GM23338 (cell line): Measurements from ENCODE around the gene SVIL.
"Not testable (repeated sequence)": the region's sequence is repeated elsewhere in the genome, so short reads cannot be mapped to it uniquely, and the experiment has no call there.

Source experiments
- CTCF ChIP-seq, 2 experiments: fragments of 200-600 bp in 1 of 2; sonication (generic) in 1 of 2; conservative IDR thresholded peaks; 2 replicates each; pipeline versions ENCODE4 v1.5.1 to v1.6.1; 2016 to 2017; ENCODE audit warnings: antibody characterized with exemption in 2 of 2, low read depth in 2 of 2, mild to moderate bottlenecking in 2 of 2, moderate library complexity in 1 of 2
- ETS1 ChIP-seq: IDR thresholded peaks from 2 replicates; pipeline ENCODE4 v1.6.1; 2016; ENCODE audit warnings: antibody characterized with exemption
- EZH2 ChIP-seq: fragments of 200-600 bp; sonication (generic); IDR thresholded peaks from one replicate; pipeline ENCODE4 v1.8.0; 2017; ENCODE audit warnings: antibody characterized with exemption, mild to moderate bottlenecking, low read depth; ENCODE audit not compliant: unreplicated experiment
- EZH2phosphoT487 ChIP-seq: fragments of 200-600 bp; sonication (generic); IDR thresholded peaks from one replicate; pipeline ENCODE4 v1.8.1; 2018; ENCODE audit warnings: antibody characterized with exemption; ENCODE audit not compliant: unreplicated experiment
- JUNB ChIP-seq: IDR thresholded peaks from one replicate; pipeline ENCODE4 v1.6.1; 2016; ENCODE audit warnings: antibody characterized with exemption; ENCODE audit not compliant: unreplicated experiment
- NANOG ChIP-seq: IDR thresholded peaks from 2 replicates; pipeline ENCODE4 v1.6.1; 2016; ENCODE audit warnings: antibody characterized with exemption, borderline replicate concordance
- POLR2AphosphoS5 ChIP-seq: IDR thresholded peaks from 2 replicates; pipeline ENCODE4 v1.6.1; 2016; ENCODE audit warnings: antibody characterized with exemption, low read depth
- ZNF114 ChIP-seq: fragments of 250-450 bp; sonication (Bioruptor Pico); IDR thresholded peaks from 2 replicates; pipeline ENCODE4 v1.5.0; 2020; ENCODE audit warnings: mild to moderate bottlenecking, moderate library complexity
- ZNF462 ChIP-seq: fragments of 250-450 bp; sonication (Bioruptor Pico); IDR thresholded peaks from 2 replicates; pipeline ENCODE4 v1.5.0; 2020; ENCODE audit warnings: mild to moderate bottlenecking, moderate library complexity
- TF ChIP-seq, protein P1 (sequence below): IDR thresholded peaks from one replicate; pipeline ENCODE4 v1.6.1; 2018; ENCODE audit warnings: antibody characterized with exemption; ENCODE audit not compliant: unreplicated experiment

DNA sequence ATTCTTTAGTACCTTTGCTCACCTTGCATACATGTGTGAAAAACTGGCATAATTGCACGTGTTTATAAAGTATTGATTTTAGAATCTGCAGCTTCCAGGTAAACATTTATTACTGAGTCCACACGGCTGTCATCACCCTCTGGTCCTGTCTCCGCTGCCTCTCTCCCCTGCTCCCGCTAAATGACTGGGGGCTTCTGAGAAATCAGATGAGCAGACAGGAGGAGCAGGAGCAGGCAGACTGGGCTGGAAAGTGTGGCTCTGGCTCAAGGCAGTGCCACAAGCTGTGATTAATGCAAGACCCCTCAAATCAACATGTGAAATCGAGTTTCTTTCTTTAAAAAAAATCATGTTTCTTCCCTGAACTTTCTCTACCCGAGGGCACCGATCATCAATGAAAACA, 68.6 kb downstream of the SVIL start:
- TF ChIP-seq ETS1; EZH2phosphoT487; CTCF (conservative IDR thresholded peaks at IDR 0.05; ENCODE audit: low read depth in 2 of 2); EZH2; ZNF114; POLR2AphosphoS5; NANOG; JUNB; ZNF462 (CRISPR knock-in tag): not testable (repeated sequence)
- TF ChIP-seq, protein P1, sequence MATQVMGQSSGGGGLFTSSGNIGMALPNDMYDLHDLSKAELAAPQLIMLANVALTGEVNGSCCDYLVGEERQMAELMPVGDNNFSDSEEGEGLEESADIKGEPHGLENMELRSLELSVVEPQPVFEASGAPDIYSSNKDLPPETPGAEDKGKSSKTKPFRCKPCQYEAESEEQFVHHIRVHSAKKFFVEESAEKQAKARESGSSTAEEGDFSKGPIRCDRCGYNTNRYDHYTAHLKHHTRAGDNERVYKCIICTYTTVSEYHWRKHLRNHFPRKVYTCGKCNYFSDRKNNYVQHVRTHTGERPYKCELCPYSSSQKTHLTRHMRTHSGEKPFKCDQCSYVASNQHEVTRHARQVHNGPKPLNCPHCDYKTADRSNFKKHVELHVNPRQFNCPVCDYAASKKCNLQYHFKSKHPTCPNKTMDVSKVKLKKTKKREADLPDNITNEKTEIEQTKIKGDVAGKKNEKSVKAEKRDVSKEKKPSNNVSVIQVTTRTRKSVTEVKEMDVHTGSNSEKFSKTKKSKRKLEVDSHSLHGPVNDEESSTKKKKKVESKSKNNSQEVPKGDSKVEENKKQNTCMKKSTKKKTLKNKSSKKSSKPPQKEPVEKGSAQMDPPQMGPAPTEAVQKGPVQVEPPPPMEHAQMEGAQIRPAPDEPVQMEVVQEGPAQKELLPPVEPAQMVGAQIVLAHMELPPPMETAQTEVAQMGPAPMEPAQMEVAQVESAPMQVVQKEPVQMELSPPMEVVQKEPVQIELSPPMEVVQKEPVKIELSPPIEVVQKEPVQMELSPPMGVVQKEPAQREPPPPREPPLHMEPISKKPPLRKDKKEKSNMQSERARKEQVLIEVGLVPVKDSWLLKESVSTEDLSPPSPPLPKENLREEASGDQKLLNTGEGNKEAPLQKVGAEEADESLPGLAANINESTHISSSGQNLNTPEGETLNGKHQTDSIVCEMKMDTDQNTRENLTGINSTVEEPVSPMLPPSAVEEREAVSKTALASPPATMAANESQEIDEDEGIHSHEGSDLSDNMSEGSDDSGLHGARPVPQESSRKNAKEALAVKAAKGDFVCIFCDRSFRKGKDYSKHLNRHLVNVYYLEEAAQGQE = not testable (repeated sequence)
